HG02798 (cell line): Measurements from ENCODE around the gene TMEM190.
"Not testable (repeated sequence)": the region's sequence is repeated elsewhere in the genome, so short reads cannot be mapped to it uniquely, and the experiment has no call there.

Experiments used
- ATAC-seq: cut with Tn5 transposase; IDR thresholded peaks from one replicate; pipeline ENCODE4 v1.9.1; 2021; ENCODE audit warnings: mild to moderate bottlenecking; ENCODE audit not compliant: unreplicated experiment, poor library complexity

The TMEM190 gene

DNA sequence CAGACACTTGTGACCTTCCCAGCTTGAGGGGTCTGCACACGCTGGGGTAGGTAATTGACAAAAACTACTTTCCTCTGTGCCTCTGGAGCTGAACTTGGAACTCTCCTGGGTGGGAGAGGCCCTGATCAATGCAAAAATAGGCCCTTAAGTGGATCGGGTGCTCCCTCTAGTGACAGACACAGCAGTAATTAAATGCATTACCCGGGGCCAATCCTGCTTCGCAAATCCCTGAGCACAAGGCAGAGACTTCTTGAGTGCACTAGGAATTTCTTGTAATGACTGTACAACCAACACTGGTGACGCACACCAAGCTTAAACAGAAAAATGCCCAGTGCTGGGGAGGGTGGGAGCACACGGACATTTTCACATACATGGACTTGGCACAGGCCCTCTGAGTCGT lies 41.6 kb downstream of the TMEM190 start:
- ATAC-seq, result no peak

DNA sequence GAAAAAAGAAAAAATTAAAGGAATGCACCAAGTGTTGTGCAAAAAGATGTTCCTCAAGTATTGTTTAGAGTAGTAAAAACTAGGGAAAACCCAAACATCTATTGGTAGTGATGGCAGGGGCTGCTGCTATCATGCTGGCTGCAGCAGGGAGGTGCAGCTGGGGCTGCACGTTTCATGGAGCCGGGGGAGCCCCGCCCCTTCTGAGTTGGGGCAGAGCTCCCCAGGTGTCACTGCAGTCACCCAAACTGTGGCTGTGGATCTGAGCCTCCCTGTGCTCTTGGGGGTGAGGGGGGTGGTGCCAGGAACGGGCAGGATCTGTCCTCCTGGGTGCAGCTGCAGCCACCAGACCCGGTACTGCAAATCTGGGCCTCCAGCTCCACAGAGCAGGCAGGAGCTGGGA lies 42.5 kb downstream of the TMEM190 start:
- ATAC-seq, result no peak

DNA sequence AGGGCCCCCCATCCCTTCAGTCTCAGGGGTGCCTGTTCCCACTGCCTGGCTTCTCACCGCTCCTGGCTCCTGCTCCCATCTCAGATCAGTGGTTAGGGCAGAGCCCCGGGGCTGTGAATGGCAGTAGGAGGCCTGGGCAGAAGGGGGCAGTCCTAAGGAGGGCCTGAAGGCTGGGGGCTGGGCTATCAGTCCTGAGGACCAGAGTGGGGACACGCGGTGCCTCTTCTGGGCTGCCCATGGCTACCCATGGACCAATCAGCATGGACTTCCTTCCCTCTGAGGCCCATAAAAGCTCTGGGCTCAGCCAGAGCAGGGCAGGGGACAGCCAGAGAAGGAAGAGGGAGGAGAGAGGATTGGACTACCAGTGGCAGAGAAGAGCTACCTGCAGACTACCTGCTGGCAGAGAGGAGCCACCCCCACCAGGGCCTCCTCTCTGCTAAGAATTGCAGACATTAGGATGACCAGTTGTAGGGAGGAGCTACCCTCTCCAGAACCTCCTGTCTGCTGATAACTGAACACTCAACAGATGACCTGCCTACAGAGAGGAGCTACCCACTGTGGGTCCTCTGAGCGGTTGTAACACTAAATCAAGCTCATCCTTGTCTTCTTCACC lies 43.1 kb downstream of the TMEM190 start:
- no peak for ATAC-seq

DNA sequence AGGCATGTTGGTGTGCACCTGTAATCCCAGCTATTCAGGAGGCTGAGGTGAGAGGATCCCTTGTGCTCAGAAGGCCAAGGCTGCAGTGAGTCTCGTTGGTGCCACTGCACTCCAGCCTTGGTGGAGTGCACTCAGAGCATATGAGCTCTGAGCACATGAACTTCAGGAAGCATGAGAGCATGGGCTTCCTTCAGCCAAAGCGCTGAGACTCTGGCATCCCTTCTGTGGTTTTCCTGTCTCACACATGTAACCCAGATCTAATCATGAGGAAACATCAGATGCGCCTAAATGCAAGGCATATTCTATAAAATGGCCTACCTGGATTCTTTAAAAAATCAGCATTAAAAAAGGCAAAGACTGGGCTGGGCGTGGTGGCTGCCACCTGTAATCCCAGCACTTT lies 44.7 kb downstream of the TMEM190 start:
- ATAC-seq, result not testable (repeated sequence)

DNA sequence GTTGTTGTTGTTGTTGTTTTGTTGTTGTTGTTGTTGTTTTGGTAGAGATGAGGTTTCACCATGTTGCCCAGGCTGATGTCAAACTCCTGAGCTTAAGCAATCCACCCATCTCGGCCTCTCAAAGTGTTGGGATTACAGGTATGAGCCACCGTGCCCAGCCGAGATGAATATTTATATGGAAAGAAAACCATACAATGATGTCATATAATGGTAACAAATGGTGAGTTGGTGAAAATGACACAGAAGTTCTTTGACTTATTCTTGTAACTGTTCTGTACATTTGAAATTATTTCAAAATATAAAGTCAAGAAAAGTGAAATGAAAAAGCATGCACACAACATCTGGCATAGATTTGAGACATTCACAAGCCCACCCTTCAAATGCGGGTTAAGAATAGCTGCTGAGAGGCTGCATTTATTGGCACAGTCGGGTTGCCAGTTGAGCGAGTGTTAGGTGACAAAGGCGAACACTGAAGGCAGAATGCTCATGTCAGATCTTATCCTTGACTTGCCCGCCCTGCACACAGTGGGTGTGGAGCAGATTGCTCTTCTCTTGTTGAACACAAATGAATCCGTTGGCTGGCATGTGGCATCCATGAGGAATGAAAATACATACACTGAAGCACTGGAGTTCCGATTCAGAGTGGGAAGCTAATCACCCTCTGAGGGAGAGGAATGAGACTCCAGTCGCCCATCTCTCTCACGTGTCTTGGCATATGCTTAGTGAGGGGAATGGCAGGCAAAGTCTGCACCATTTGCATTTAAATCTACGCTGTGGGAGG lies 46.8 kb downstream of the TMEM190 start:
- ATAC-seq, result no peak

DNA sequence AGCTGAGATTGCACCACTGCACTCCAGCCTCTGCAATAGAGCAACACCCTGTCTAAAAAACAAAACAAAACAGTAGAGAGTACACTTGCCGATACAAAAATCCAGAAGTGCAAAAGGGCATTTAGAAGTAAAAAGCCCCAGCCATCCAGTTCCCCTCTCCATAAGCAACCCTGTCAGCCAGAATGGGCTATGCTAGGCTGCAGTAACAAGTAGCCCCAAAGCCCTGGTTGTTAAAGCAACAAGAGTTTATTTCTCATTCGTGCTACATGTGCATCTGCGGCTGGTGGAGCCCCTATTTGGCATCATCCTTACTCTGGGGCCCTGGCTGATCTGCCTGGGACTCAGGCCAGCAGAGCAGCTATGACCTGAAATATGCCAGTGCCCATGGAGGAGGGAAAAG lies 47.9 kb downstream of the TMEM190 start:
- ATAC-seq, result no peak

DNA sequence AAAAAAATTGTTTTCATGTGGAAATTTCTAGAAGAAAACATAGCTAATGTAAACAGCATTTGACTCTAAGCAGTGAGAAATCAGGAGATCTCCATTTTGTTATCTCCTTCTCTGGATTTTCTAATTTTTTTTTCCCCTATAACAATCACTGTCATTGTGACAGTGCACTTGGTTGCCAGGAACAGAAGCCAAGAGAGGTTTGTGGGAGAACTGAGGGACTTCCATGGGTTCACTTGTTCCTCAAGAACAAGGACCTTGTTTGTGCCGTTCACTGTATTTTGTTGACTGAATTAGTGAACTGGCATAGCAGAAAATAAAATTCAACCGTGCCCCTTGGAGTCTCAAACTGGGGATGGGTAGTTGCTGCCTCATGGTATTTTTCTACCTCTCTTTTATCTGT lies 49.4 kb downstream of the TMEM190 start:
- ATAC-seq, result no peak
